HCT116 (cell line): Measurements from ENCODE around the gene SLC7A5. TPM values are rescaled to one million over a fixed set of nuclear protein-coding genes. Genes with fewer than 3 reads are reported as not detected.

ENCODE experiments used
- ATAC-seq: fragments of 200-7000 bp; cut with Tn5 transposase; 2 replicates; pipeline ENCODE4 v1.9.1; 2020; ENCODE audit warnings: mild to moderate bottlenecking, moderate library complexity
- BruUV-seq: library from RNA; stranded (reverse); fragments of 400-500 nt; replicated peaks from 2 replicates; lab custom pipeline; 2021; lab: Mats Ljungman, UMichigan
- CTCF ChIA-PET: fragments of 300-600 bp; sonication (Branson Sonifier 250); formaldehyde crosslinking; loops from one replicate; lab custom pipeline; 2021; ENCODE audit warnings: antibody characterized with exemption; lab: Charles Lee
- POLR2A ChIA-PET: fragments of 300-600, 350-600 bp; sonication (Branson Sonifier 250); formaldehyde crosslinking; loops from one replicate; lab custom pipeline; 2021; ENCODE audit warnings: antibody characterized with exemption; lab: Charles Lee
- RAD21 ChIA-PET, 2 experiments: fragments of 300-600 bp; sonication (Branson Sonifier 250); formaldehyde crosslinking; loops; one replicate each; lab custom pipeline; 2023; ENCODE audit warnings: low total read pairs in 2 of 2; ENCODE audit not compliant: uncharacterized antibody in 2 of 2, unreplicated experiment in 2 of 2, low non-redundant PET in 1 of 2; lab: Charles Lee
- DNase-seq: peaks from one replicate; pipeline ENCODE4 v3.0.0-alpha.2; 2010; ENCODE audit warnings: low read depth, low spot score
- H2AFZ ChIP-seq: fragments of 200-600 bp; shearing (Covaris generic), sonication (generic); 2 replicates; pipeline ENCODE4 v1.6.1; 2017; ENCODE audit warnings: low read depth, mixed run types, mixed read lengths, antibody characterized with exemption, low read length; ENCODE audit not compliant: poor library complexity, severe bottlenecking
- H3K27ac ChIP-seq: 2 replicates; pipeline ENCODE4 v1.5.1; 2012; ENCODE audit warnings: low read depth, low read length
- H3K27me3 ChIP-seq: fragments of 200-600 bp; sonication (generic); 2 replicates; pipeline ENCODE4 v1.6.1; 2016; ENCODE audit warnings: mixed run types, low read length, mixed read lengths; ENCODE audit not compliant: insufficient read depth
- H3K36me3 ChIP-seq, 2 experiments: fragments of 200-500 bp in 1 of 2; fragments of 200-600 bp in 1 of 2; sonication (Bioruptor generic) in 1 of 2; sonication (generic) in 1 of 2; 2 replicates each; pipeline versions ENCODE4 v1.5.1 to v1.6.1; 2014 to 2016; ENCODE audit warnings: low read length in 2 of 2, inconsistent platforms in 1 of 2, mixed read lengths in 1 of 2, mixed run types in 1 of 2; ENCODE audit not compliant: insufficient read depth in 2 of 2, control insufficient read depth in 1 of 2
- H3K4me1 ChIP-seq, 2 experiments: fragments of 200-600 bp in 1 of 2; sonication (generic) in 1 of 2; 2 replicates each; pipeline versions ENCODE4 v1.5.1 to v1.6.1; 2012 to 2017; ENCODE audit warnings: low read length in 2 of 2, inconsistent platforms in 1 of 2, mild to moderate bottlenecking in 1 of 2, mixed read lengths in 1 of 2, mixed run types in 1 of 2, moderate library complexity in 1 of 2; ENCODE audit not compliant: insufficient read depth in 2 of 2, control insufficient read depth in 1 of 2
- H3K4me2 ChIP-seq: fragments of 200-600 bp; sonication (generic); 2 replicates; pipeline ENCODE4 v1.6.1; 2017; ENCODE audit warnings: mixed run types, low read length, mixed read lengths
- H3K4me3 ChIP-seq, 2 experiments: fragments of 200-600 bp in 1 of 2; sonication (generic) in 1 of 2; replicated peaks in 1 of 2; 2 replicates each; pipeline ENCODE4 v1.5.1; 2011 to 2016; ENCODE audit warnings: low read length in 2 of 2, control low read depth in 1 of 2, low read depth in 1 of 2, mild to moderate bottlenecking in 1 of 2, mixed read lengths in 1 of 2, mixed run types in 1 of 2
- H3K79me2 ChIP-seq: fragments of 200-600 bp; sonication (generic); 2 replicates; pipeline ENCODE4 v1.6.1; 2017; ENCODE audit warnings: mild to moderate bottlenecking, mixed run types, low read length, moderate library complexity, mixed read lengths; ENCODE audit not compliant: insufficient read depth
- H3K9ac ChIP-seq: fragments of 200-600 bp; sonication (generic); 2 replicates; pipeline ENCODE4 v1.6.1; 2016; ENCODE audit warnings: low read length, mixed read lengths
- H3K9me2 ChIP-seq: fragments of 200-600 bp; sonication (generic), shearing (Covaris generic); 2 replicates; pipeline ENCODE4 v1.6.1; 2017; ENCODE audit warnings: mixed run types, mild to moderate bottlenecking, moderate library complexity; ENCODE audit not compliant: insufficient read depth
- H3K9me3 ChIP-seq, 2 experiments: fragments of 200-500 bp in 1 of 2; fragments of 200-600 bp in 1 of 2; sonication (Bioruptor generic) in 1 of 2; sonication (generic) in 1 of 2; 2 replicates each; pipeline ENCODE4 v1.6.1; 2014 to 2017; ENCODE audit warnings: low read length in 2 of 2, mixed read lengths in 2 of 2, inconsistent platforms in 1 of 2, low read depth in 1 of 2, mild to moderate bottlenecking in 1 of 2, mixed run types in 1 of 2, moderate library complexity in 1 of 2; ENCODE audit not compliant: control insufficient read depth in 1 of 2, insufficient read depth in 1 of 2
- H4K20me1 ChIP-seq: fragments of 200-600 bp; sonication (generic), shearing (Covaris generic); 2 replicates; pipeline ENCODE4 v1.6.1; 2017; ENCODE audit warnings: mixed run types, mild to moderate bottlenecking, moderate library complexity; ENCODE audit not compliant: insufficient read depth
- CEBPB ChIP-seq: IDR thresholded peaks from 2 replicates; pipeline ENCODE4 v1.6.1; 2012; ENCODE audit warnings: low read depth
- POLR2AphosphoS5 ChIP-seq: IDR thresholded peaks from 2 replicates; pipeline ENCODE4 v1.6.1; 2011; ENCODE audit warnings: mild to moderate bottlenecking, low read depth, low read length, moderate library complexity
- RAD21 ChIP-seq: IDR thresholded peaks from 2 replicates; pipeline ENCODE4 v1.6.1; 2012; ENCODE audit warnings: low read depth, mild to moderate bottlenecking
- intact Hi-C: fragments of 100-400 bp; cut with micrococcal nuclease; formaldehyde crosslinking; loops from 2 replicates; pipeline ENCODE4 v1.10.0; 2022
- total RNA-seq: library from RNA; stranded (reverse); gene quantifications from one replicate; pipeline ENCODE4 v1.2.1, GENCODE V29; 2021; ENCODE audit not compliant: unreplicated experiment

The SLC7A5 gene
- total RNA-seq, 1 experiment from 2014 or later, result 482 TPM

DNA sequence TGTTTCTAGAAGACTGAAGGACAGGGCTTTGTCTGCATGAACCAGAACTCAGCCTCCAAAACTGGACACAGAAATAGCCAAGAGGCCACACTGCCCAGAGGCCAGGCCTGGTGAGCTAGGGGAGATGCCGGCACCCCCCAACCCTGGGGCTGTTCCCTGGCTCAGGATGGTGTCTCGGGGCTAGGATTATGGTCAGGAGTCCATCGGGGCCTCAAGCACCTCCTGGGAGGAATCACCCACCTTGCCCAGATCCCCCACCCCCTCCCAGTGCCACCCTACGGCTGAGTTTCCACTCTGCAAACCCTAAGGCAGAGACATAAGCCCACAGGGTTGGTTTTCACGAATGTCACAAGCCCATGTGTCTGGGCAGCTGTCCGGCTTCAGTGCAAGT, 37.2 kb downstream of the SLC7A5 start:
- no peak overlapping the region for H2AFZ ChIP-seq
- H3K27me3 ChIP-seq, result no peaks in the 10 kb centered on the region
- no TSS peak for BruUV-seq
- intact Hi-C loops, result no loop called here
- POLR2A ChIA-PET, result no interaction called here
- H3K4me3 ChIP-seq, result no peak overlapping the region
- no peak overlapping the region for H3K4me2 ChIP-seq
- peaks cover 40 to 68% of the 10 kb centered on the region in 2 experiments; a peak in 3 of 4 replicates for H3K36me3 ChIP-seq
- H3K79me2 ChIP-seq, result peaks cover 4% of the 10 kb centered on the region; the same call in 1 of the 2 replicates
- no peaks in the 10 kb centered on the region for H3K4me1 ChIP-seq
- H3K27ac ChIP-seq, result no peak overlapping the region
- RAD21 ChIA-PET, result interaction anchor here in 1 of 2 experiments (0.9 kb wide), 1 partner anchor 39 kb away, joined by 3 read pairs; no protein-coding TSS in a partner anchor
- no peaks in the 10 kb centered on the region for H3K9me3 ChIP-seq
- TF ChIP-seq CEBPB (no peak), POLR2AphosphoS5 (peak; percentile 46; the same call in 1 of the 2 replicates)
- TF ChIP-seq, all 23 proteins: peak for 1
- H3K9ac ChIP-seq, result no peak overlapping the region
- CTCF ChIA-PET, result no interaction called here
- H3K9me2 ChIP-seq, result no peaks in the 10 kb centered on the region
- no peaks in the 10 kb centered on the region for H4K20me1 ChIP-seq
- no peak for ATAC-seq
- no peak for DNase-seq

DNA sequence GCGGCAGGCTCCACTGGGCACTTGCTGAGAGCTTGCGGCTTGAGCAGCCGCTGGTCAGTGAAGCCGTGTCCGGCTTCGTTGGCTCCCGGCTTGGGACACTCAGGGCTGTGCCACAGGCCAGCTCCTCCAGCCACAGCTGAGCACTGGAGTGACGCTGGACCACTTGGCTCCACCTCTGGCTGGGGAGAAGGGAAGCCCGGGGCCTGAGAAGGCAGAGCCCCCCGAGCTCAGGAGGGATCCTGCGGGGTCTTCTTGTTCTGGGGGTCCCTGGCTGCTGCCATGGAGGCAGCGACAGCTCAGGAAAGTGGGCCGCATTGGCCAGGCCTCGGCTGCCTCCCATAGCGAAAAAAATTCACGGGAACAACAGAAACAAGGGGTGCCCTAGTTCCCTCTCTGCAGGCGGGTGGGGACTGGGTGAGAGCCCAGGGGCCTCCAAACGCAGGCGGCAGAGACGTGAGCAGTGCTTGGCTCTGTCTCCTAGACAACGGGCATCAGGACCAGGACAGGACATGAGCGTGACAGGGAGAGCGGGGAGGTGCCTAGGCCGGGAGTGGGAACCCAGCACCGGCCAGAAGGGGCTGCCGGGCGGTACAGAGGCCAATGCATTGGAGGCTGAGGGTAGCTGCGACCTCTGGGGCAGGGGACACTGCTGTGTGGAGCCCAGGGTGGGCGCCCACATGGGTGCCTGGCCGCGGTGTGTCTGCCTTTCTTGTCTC, 37.7 kb downstream of the SLC7A5 start:
- H3K9me3 ChIP-seq, result no peaks in the 10 kb centered on the region
- TF ChIP-seq POLR2AphosphoS5, result 0 out of 2 replicates have a peak, but pooled peaks have one; percentile 51
- no peak for TF ChIP-seq RAD21
- TF ChIP-seq, all 23 proteins: peak for 1
- ATAC-seq (no peak), DNase-seq (no peak)
- ChIA-PET POLR2A (interaction anchor here (1.3 kb wide), 1 partner anchor 25 kb away, joined by 5 read pairs; no protein-coding TSS in a partner anchor), CTCF (interaction anchor here (0.7 kb wide), 1 partner anchor 19 kb away, joined by 3 read pairs; no protein-coding TSS in a partner anchor), RAD21 (no interaction called here)
- Histone ChIP-seq H3K79me2 (peaks cover 4% of the 10 kb centered on the region; the same call in 1 of the 2 replicates), H3K9ac (no peak overlapping the region), H3K4me2 (no peak overlapping the region), H3K36me3 (peaks cover 36 to 63% of the 10 kb centered on the region in 2 experiments; a peak in 3 of 4 replicates), H3K27ac (no peak overlapping the region), H4K20me1 (no peaks in the 10 kb centered on the region), H3K4me3 (no peak overlapping the region), H3K9me2 (no peaks in the 10 kb centered on the region), H3K4me1 (no peaks in the 10 kb centered on the region), H3K27me3 (no peaks in the 10 kb centered on the region), H2AFZ (no peak overlapping the region)
- intact Hi-C loops, result no loop called here
- BruUV-seq, result no TSS peak
